Neural progenitor cell (in vitro differentiated cells): ENCODE data around the gene TSEN15.

Source experiments
- CTCF ChIP-seq: fragments of 200-600 bp; sonication (generic); IDR thresholded peaks from 2 replicates; pipeline ENCODE4 v1.5.1; 2017; ENCODE audit warnings: antibody characterized with exemption, mild to moderate bottlenecking
- EZH2phosphoT487 ChIP-seq: fragments of 200-600 bp; sonication (generic); IDR thresholded peaks from 2 replicates; pipeline ENCODE4 v1.6.1; 2017; ENCODE audit warnings: antibody characterized with exemption

GRCh38 chr1:184017306-184017705 lies 34.2 kb upstream of the TSEN15 start:
- TF ChIP-seq EZH2phosphoT487: no peak
- TF ChIP-seq CTCF: no peak
